GM21360 (cell line): ENCODE results near the gene RNF115.
"Not testable (repeated sequence)": the region's sequence is repeated elsewhere in the genome, so short reads cannot be mapped to it uniquely, and the experiment has no call there.

Experiments
- ATAC-seq: cut with Tn5 transposase; IDR thresholded peaks from one replicate; pipeline ENCODE4 v1.9.1; 2021; ENCODE audit warnings: mild to moderate bottlenecking, moderate library complexity; ENCODE audit not compliant: unreplicated experiment

Gene RNF115

DNA sequence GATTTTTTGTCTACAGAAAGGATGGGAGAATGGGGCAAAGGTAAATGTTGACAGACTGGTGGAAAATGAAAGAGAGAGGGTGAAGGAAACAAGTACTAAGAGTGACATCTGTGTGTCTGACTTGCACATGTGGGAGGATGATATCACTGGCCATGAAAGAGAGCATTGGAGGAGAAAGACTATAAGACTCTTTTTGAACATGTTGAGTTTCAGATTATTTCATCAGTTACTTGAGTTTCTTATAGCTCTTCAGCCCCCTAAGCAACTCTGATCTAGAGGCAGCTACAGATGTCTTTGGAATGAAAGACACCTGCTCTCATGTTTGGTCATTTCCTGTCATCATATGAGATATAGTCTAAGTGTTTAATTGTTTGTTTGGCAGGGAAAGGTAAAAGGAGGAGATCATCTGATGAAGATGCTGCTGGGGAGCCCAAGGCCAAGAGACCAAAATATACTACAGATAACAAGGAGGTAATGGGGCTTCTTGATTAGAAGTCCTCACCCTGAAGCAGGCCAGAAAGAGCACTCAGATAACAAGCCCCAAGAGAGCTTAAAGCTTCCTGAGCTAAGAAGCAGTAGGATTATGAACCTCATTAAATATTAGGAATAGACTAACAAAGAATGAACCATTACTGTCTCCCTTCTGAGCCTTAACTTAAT, 4.6 kb upstream of the RNF115 start:
- ATAC-seq: no peak

DNA sequence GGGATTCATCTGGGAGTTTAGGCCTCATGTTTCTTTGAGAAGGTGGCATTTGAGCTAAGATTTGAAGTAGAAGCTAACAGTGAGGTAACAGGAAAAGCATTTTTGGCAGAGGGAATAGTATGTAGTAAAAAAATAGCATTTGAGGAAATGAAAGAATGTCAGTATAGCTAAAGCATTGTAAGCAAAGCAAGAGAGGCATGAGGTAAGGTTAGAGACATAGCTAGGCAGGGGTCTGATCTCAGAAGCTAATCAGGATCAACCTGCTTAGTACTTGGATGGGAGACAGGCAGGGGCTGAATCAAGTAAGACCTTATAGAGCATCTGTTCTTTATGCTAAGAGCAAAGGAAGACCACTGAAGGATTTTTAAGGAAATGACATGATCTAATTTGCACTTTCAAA, 4.1 kb upstream of the RNF115 start:
- no peak for ATAC-seq

DNA sequence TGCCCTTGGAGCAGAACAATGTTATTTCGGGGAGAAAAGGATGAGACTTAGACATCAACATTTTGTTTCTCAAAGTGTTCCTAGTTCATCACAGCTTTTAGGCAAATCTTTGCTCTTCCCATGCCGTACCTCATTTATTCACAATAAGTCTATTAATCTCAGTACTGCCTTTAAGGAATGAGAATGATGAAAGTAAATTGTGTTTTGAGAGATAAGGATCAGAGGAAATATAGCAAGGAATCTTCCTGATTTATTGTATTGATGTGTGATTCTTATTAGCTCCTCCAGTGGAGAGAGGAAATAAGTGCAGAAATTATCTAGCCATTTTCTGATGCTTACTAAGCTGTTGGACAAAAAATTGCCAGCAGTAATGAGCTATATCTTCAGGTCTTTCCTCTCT, 2.1 kb upstream of the RNF115 start:
- no peak for ATAC-seq

DNA sequence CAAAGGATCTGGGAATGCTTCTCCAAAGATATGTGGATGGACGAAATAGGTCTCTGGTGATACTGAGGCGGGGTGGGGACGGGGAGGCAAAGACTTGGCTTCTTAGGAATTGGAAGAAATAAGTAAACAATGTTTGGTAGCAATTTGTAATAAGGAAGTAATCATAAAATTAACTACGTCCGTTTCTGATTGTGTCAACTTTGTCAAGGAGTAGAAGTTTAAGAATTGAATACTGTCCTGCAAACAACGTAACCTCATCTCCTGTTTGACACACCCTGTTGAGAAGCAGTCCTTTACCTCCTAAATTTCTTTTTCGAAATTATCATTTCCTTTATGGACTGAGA, 576 bp upstream of the RNF115 start:
- no peak for ATAC-seq

DNA sequence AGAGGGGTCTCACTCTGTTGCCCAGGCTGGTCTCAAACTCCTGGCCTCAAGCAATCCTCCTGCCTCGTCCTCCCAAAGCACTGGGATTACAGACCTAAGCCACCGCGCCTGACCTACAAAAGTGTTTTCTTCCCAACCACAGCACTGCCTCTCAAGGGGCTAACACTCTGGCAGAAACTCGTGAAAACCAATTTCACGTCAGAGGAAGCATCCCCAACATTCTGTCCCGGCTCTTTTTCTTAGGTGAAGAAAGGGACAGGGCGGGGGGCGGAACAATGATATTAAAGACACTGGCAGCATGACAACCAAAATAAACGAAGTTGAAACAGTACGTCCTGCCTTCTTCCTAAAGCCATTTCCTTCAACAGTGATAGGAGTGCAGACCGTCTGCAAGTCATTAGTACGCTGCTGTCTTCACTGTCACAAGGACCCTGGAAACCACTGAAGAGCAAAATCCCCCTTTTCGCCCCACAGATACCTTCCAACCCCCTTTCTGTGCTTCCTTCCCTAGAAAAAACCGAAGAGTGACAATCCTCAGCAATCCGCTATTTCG, 1.0 kb downstream of the RNF115 start:
- not testable (repeated sequence) for ATAC-seq

DNA sequence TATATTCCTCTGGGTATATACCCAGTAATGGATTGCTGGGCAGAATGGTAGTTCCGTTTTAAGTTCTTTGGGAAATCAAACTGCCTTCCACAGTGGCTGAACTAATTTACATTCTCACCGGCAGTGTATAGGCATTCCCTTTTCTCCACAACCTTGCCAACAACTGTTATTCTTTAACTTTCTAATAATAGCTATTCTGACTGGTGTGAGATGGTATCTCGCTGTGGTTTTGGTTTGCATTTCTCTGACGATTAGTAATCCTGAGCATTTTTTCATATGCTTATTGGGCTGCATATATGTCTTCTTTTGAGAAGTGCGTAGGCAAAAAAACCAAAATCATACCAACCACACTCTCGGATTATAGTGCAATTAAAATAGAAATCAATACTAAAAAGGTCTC, 5.8 kb downstream of the RNF115 start:
- not testable (repeated sequence) for ATAC-seq

DNA sequence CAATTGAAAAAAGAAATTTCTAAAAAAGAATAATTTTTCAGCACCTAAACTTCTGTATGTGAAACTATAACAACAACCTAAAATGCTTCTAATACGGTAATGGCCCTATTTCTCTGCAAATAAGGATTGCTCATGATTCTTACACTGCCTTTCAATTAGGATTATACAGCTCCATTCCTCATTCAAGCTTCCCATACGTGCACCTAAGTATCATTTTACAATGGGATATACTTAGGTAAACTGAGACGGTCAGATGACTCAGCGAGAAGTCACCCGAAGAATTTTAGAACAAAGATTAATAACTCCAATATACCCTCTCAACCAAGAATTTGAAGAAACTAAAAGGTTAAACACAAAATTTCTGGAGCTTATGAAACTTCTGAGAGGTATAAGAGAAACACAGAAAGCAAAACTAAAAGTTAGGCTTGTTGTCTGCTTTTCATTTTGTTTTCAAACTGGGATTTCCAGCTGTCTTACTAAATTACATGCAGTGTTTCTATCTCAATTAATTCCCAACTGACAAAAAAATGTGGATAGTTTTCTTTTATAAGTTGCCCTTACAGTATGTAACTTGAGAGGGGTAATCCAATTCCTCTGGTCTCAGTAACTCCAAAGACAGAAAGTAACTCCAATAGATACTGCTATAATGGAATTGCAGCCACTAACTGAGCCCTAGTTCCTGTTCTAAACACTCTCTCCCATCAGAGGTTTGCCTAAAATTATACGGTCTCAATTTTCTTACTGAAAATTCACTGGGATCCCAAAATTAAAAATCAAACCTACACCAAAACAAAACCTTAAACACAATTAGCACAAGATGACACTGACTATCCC, 10.7 kb downstream of the RNF115 start:
- not testable (repeated sequence) for ATAC-seq

DNA sequence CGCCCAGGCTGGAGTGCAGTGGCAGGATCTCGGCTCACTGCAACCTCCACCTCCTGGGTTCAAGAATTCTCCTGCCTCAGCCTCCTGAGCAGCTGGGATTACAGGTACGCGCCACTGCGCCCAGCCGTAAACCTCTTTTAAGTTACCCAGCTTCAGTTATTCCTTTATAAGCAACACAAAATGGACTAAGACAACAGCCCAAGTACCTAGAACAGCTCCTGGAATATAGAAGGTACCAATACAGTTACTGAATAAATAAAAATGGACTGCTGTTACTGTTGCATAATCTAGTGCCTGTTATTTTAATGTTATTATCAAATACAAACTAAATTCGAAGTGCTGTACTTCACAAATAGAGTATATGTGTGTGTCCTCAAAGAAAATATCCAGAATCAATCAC, 17.1 kb downstream of the RNF115 start:
- ATAC-seq: no peak

DNA sequence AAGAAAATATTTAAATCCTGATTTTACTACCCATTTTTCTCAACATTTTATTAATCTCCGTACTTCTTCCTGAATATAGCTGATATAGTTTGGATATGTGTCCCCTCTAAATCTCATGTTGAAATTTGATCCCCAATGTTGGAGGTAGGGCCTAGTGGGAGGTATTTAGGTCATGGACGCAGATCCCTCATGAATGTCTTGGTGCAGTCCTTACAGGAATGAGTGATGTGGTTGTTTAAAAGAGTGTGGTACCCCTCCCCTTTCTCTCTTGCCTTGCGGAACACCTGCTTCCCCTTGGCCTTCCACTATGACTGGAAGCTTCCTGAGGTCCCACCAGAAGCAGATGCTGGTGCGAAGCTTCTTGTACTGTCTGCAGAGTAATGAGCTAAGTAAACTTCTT, 17.5 kb downstream of the RNF115 start:
- ATAC-seq: no peak

DNA sequence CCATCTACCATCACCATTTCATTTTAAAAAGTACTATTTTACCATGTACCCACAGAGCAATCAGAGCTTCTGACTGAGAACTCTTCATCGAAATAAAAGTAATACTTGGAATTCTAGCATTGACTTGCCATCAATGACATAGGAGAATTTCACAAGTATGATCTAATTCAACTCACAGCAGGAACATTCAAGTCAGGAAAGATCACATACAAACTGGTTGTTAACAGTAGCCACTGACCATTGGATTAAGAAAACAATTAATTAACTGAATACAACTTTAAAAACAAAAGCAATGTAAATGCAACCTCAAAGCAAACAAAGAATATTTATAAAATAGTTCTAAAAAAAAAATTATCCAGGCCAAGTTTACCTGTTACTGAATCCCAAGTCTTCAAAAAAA, 18.8 kb downstream of the RNF115 start:
- ATAC-seq: no peak

DNA sequence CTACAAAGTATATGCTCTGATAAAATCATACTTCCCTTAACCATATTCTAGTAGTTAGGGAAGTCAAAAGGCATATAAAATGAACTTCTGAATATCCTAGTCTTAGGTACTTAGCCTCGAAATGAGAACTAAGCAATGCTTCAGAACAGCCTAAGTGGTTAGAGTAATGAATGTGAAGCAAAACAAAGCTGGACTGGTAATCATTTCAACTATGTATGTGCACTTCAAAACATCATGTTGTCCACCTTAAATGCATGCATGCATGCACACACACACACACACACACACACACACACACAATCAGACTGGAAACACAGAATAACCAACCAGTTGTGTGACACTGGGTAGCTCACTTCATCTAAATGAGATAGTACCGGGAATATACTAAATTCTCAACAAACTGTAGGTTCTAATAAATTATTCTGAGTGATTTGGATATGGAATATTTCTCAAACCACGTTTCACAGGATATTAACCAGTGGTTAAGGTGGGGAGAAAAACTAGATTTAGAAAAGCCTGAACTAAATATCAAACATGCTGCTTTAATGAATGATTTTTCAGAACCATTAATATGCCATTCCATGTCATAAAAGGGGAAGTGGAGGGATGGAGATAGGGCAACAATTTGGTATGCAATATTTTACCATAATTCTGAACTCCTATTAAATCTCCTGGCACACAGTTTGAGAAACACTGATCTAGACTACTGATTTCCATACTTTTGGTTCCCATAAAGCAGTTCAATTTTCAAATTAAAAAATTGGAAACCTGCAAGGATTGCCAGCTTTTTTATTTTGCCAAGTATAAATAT, 19.5 kb downstream of the RNF115 start:
- ATAC-seq: no peak

DNA sequence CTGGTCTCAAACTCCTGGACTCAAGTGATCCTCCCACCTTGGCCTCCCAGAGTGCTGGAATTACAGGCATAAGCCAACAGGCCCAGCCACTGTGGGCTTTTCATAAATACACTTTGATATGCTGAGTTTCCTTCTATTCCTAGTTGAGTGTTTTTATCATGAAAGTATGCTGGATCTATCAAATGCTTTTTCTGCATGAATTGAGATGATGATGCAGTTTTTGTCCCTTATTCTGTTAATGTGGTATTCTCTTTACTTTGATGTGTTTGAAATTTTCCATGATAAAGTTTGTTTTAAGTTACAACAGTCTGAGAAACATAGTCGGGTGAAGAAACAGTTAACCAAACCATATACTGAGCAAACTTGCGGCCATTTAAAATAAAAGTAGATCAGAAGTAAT, 24.1 kb downstream of the RNF115 start:
- no peak for ATAC-seq

DNA sequence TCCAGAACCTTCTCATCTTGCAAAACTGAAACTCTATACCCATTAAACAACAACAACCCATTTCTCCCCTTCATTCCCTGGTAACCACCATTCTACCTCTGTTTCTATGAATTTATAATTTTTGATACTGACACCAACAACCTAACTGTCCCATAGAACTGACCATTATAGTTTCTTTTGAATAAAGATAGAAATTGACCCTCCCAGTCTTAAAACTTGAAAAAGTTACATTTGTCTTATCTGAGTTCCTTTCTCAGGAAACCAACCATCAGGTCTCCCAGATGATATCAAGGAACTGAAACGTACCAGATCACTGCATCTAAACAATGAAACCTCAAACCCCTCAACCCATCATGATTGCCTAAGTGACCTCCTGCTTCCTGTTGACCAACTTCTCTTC, 27.1 kb downstream of the RNF115 start:
- no peak for ATAC-seq

DNA sequence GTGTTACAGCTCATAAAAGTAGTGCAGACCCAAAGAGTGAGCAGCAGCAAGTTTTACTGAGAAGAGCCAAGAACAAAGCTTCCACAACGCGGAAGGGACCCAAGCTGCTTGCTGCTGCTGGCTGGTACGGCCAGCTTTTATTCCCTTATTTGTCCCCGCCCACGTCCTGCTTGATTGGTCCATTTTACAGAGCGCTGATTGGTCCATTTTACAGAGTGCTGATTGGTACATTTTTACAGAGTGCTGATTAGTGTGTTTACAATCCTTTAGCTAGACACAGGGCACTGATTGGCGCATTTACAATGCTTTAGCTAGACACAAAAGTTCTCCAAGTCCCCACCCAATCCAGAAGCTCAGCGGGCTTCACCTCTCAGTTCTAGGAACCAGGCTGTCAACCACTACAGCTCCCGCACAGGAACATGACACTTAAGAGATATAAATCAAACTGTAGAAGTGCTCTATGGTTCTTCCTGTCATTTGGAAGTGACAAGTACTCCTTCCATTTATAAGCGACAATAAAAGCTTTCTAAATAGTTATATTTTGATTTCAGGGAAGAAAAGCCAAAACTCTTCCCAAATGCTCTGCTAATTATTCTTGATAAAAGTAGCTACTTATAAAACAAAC, 28.5 kb downstream of the RNF115 start:
- ATAC-seq: no peak

DNA sequence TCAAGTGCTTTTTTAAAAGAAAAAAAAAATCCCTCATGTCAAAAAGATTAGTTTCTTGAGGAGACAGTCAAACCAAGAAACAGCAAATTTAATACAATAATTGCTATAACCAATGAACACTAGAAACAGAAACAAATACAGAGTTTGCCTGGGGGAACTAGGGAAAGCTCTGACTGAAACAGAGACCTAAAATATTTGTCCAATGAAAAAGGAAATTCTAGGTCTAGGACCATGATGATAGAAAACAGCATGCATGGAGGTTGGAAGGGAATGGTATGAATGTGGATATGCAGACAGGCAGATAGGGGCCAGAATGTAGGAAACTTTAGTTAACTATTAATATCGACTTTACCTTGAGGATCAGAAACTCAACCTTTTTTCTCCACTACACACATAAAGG, 31.4 kb downstream of the RNF115 start:
- no peak for ATAC-seq

DNA sequence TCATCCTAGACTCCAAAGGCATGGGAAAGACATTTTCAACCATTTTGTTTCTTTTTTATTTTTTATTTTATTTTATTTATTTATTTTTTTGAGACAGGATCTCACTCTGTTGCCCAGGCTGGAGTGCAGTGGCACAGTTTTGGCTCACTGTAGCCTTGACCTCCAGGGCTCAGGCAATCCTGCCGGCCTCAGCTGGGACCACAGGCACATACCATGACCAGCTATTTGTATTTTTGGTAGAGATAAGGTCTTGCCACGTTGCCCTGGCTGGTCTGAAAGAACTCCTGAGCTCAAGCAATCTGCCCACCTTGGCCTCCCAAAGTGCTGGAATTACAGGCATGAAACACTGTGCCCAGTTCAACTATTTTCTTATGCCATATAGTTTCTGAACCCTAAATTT, 32.0 kb downstream of the RNF115 start:
- not testable (repeated sequence) for ATAC-seq

DNA sequence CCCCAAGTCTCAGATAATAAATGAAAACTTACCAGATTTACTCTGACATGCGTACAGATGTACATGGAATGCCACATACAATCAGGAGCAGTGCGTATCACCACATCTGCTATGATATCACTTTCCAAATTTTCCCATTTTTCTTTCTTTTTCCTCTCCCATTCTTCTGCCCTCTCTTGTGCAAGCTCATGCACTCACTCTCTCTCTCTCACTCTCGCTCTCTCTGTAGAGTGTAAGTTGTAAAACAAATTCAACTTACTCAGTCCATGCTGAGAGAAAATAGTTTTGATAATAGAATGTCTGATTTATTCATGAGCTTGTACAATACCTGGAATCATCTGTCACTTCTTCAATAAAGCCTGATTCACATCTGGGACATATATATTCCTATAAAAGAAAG, 35.3 kb downstream of the RNF115 start:
- ATAC-seq: no peak

DNA sequence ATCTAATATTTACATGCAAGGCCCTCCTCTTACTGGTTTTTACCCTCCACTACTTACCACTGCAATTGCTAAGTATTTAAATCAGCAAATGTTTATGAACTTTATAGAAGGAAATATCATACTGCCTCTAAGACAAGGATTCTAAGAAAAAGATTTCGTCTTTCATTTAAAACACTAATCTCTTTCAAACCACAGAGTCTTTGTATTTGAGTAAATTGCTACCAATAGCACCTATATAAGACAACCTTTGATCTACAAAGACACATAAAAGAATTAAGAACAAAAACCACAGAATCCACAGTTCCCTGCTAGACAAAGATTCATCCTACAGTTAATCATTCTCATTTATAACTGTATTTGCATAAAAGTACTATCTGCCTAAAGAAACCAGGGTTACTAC, 37.6 kb downstream of the RNF115 start:
- ATAC-seq: no peak

DNA sequence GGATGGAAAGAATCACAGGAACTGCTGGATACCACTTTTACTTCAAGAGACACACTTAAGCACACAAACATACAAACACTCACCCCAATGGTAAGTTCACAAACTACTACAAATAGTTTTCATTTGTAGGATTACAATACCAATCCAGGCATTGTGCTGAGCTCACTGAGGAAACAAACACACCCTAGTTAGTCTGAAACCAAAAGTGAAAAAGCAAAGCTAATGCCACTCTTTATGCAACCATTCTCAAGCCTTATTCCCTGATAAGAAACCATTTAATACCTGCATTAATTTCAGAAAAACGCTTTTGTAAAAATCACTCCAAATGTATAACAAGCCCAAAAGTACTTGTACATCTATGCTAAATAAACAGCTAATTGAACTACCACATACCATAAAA, 38.3 kb downstream of the RNF115 start:
- no peak for ATAC-seq

DNA sequence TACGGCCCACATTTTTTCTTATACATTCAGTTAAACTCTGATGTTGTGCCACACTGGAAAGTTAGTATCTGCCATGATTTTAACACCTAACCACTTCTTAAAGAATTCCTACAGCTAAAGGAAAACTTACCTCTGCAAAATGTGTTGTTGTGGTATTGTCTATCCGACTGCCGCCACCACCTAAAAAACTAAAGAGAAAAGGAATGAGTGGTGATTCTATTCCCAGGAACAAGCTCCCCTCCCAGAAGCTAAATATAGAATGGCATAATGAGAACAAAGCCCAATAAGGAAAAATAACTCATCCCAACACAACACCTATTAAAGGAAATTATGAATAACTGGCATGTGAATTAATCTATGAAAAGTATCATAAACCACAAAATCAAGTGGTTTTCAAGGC, 39.5 kb downstream of the RNF115 start:
- no peak for ATAC-seq
